ENCODE results near the gene PLCG2. TPM values are rescaled to one million over a fixed set of nuclear protein-coding genes. Genes with fewer than 3 reads are reported as not detected.
"Not testable (repeated sequence)": the region's sequence is repeated elsewhere in the genome, so short reads cannot be mapped to it uniquely, and the experiment has no call there.

Gene PLCG2
- total and polyA plus RNA-seq, 2 of the 8 experiments (the other 6 are each of a cell fraction or from before 2014, with no cell fraction given), result 6.1 to 6.9 TPM

DNA sequence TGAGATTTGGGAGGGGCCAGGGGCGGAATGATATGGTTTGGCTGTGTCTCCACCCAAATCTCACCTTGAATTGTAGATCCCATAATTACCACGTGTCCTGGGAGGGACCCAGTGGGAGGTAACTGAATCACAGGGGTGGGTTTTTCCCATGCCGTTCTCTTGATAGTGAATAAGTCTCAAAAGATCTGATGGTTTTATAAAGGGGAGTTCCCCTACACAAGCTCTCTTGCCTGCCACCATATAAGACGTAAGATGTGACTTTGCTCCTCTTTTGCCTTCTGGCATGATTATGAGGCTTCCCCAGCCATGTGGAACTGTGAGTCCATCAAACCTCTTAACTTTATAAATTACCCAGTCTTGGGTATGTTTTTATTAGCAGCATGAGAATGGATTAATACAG, 230.7 kb downstream of the PLCG2 start:
- H4K5ac ChIP-seq (ENCODE audit: insufficient read length, low read depth, low read length); H3K23ac ChIP-seq (ENCODE audit: insufficient read length); H2BK12ac ChIP-seq (ENCODE audit: low read depth, low read length); DNase-seq (ENCODE audit: low read depth in 1 of 2, low spot score in 2 of 2); H2AK5ac ChIP-seq (ENCODE audit: low read depth, low read length); H3K9ac ChIP-seq (replicated peaks in 1 of 4; ENCODE audit: extremely low read depth in 1 of 4, low read depth in 3 of 4, low read length in 3 of 4); H3K4ac ChIP-seq (replicated peaks; ENCODE audit: insufficient read length, low read depth, low read length); POLR2A ChIA-PET (ENCODE audit: partially characterized antibody); H3K18ac ChIP-seq (ENCODE audit: extremely low read depth, low read length); H3K79me1 ChIP-seq (ENCODE audit: low read depth, low read length); H2BK15ac ChIP-seq (ENCODE audit: low read length); H4K8ac ChIP-seq (ENCODE audit: extremely low read depth, insufficient read depth, low read length); H3K4me3 ChIP-seq (ENCODE audit: extremely low read depth in 1 of 4, insufficient read depth in 2 of 4, low read depth in 3 of 4, low read length in 4 of 4); H3K27ac ChIP-seq (ENCODE audit: low read depth, low read length); H3K79me2 ChIP-seq (ENCODE audit: control insufficient read depth in 1 of 2, insufficient read depth in 2 of 2, low read length in 2 of 2); H4K91ac ChIP-seq (replicated peaks; ENCODE audit: insufficient read length, low read length); H2AFZ ChIP-seq (ENCODE audit: low read length); H3K4me2 ChIP-seq (ENCODE audit: insufficient read depth in 1 of 2, low read depth in 2 of 2, low read length in 2 of 2); H4K20me1 ChIP-seq (replicated peaks in 1 of 2; ENCODE audit: control insufficient read depth in 1 of 2, insufficient read depth in 2 of 2, low read length in 2 of 2); H3K27me3 ChIP-seq (replicated peaks in 1 of 4; ENCODE audit: control insufficient read depth in 3 of 4, extremely low read depth in 1 of 4, insufficient read depth in 3 of 4, low read length in 3 of 4); H2BK20ac ChIP-seq (ENCODE audit: low read length); H3K23me2 ChIP-seq (ENCODE audit: low read depth, low read length); H3K14ac ChIP-seq (ENCODE audit: insufficient read length); H2BK5ac ChIP-seq (ENCODE audit: low read depth, low read length); H3K56ac ChIP-seq (replicated peaks; ENCODE audit: insufficient read length, low read depth, low read length); H3K4me1 ChIP-seq (replicated peaks in 1 of 4; ENCODE audit: control insufficient read depth in 3 of 4, insufficient read depth in 4 of 4, low read length in 3 of 4); FAIRE-seq; H2BK120ac ChIP-seq (replicated peaks; ENCODE audit: low read depth, low read length); H3K36me3 ChIP-seq (ENCODE audit: control insufficient read depth in 2 of 4, insufficient read depth in 4 of 4, low read length in 3 of 4): not testable (repeated sequence)
- CTCF ChIA-PET (ENCODE audit: partially characterized antibody), result interaction anchor here (1.3 to 1.5 kb wide), 2 partner anchors 51 to 70 kb away, joined by 4 to 5 read pairs; no protein-coding TSS in a partner anchor
- WGBS, 2 experiments (ENCODE audit: extremely low coverage in 1 of 2, insufficient coverage in 1 of 2, insufficient read length in 1 of 2, insufficient replicate concordance in 2 of 2, low coverage in 1 of 2, low lambda C conversion rate in 2 of 2, missing lambda C conversion rate in 1 of 2), result 74% methylated on average over 4 of the region's 4 CpGs; no CpG with 5 or more reads in 1 of the 2 experiments
- H3K9me3 ChIP-seq (ENCODE audit: insufficient read depth in 2 of 2, low read depth in 1 of 2, low read length in 1 of 2), result peaks cover 19 to 33% of the 10 kb centered on the region in 2 experiments
